MM.1S (cell line): ENCODE measurements around the gene PCED1B.

ENCODE experiments used
- DNase-seq: peaks from one replicate; pipeline ENCODE4 v3.0.0-alpha.2; 2015
- H2AFZ ChIP-seq: fragments of 300-600 bp; sonication (generic); 2 replicates; pipeline ENCODE4 v1.6.0; 2016; ENCODE audit warnings: antibody characterized with exemption, low read length
- H3F3A ChIP-seq: fragments of 300-600 bp; sonication (generic); 2 replicates; pipeline ENCODE4 v1.6.1; 2016; ENCODE audit warnings: mild to moderate bottlenecking, antibody characterized with exemption, low read length, moderate library complexity, mixed read lengths; ENCODE audit not compliant: insufficient read depth
- H3K27ac ChIP-seq: fragments of 300-600 bp; sonication (generic); 2 replicates; pipeline ENCODE4 v1.5.1; 2016; ENCODE audit warnings: mild to moderate bottlenecking, low read length
- H3K27me3 ChIP-seq: fragments of 300-600 bp; sonication (generic); replicated peaks from 2 replicates; pipeline ENCODE4 v1.6.0; 2016; ENCODE audit warnings: low read length; ENCODE audit not compliant: insufficient read depth
- H3K36me3 ChIP-seq: fragments of 300-600 bp; sonication (generic); replicated peaks from 2 replicates; pipeline ENCODE4 v1.6.1; 2016; ENCODE audit warnings: mild to moderate bottlenecking, low read length, mixed read lengths; ENCODE audit not compliant: insufficient read depth
- H3K4me1 ChIP-seq: fragments of 300-600 bp; sonication (generic); 2 replicates; pipeline ENCODE4 v1.6.1; 2016; ENCODE audit warnings: low read length, mixed read lengths
- H3K4me2 ChIP-seq: fragments of 300-600 bp; sonication (generic); 2 replicates; pipeline ENCODE4 v1.6.0; 2016; ENCODE audit warnings: low read depth, low read length
- H3K4me3 ChIP-seq: fragments of 300-600 bp; sonication (generic); 2 replicates; pipeline ENCODE4 v1.5.1; 2016; ENCODE audit warnings: low read length, mixed read lengths
- H3K79me2 ChIP-seq: fragments of 300-600 bp; sonication (generic); 2 replicates; pipeline ENCODE4 v1.6.1; 2016; ENCODE audit warnings: mixed run types, low read length, mixed read lengths
- H3K9ac ChIP-seq: fragments of 300-600 bp; sonication (generic); 2 replicates; pipeline ENCODE4 v1.6.1; 2016; ENCODE audit warnings: low read length, mixed read lengths
- H3K9me2 ChIP-seq: fragments of 300-600 bp; sonication (generic); replicated peaks from 2 replicates; pipeline ENCODE4 v1.6.1; 2016; ENCODE audit warnings: mild to moderate bottlenecking, low read length, mixed read lengths; ENCODE audit not compliant: insufficient read depth
- H3K9me3 ChIP-seq: fragments of 300-600 bp; sonication (generic); replicated peaks from 2 replicates; pipeline ENCODE4 v1.6.1; 2016; ENCODE audit warnings: mild to moderate bottlenecking, low read length, mixed read lengths; ENCODE audit not compliant: insufficient read depth
- H4K20me1 ChIP-seq: fragments of 300-600 bp; sonication (generic); 2 replicates; pipeline ENCODE4 v1.6.1; 2016; ENCODE audit warnings: mild to moderate bottlenecking, low read length, moderate library complexity, mixed read lengths; ENCODE audit not compliant: insufficient read depth
- EZH2 ChIP-seq: fragments of 300-600 bp; sonication (generic); optimal IDR thresholded peaks from 2 replicates; pipeline ENCODE3; 2017; ENCODE audit warnings: low read depth, mild to moderate bottlenecking, antibody characterized with exemption, low read length, mixed read lengths
- EZH2phosphoT487 ChIP-seq: fragments of 300-600 bp; sonication (generic); IDR thresholded peaks from 2 replicates; pipeline ENCODE4 v1.6.1; 2018; ENCODE audit warnings: antibody characterized with exemption, low read length
- TF ChIP-seq, protein P1 (sequence below): fragments of 300-600 bp; sonication (generic); IDR thresholded peaks from 2 replicates; pipeline ENCODE4 v1.5.1; 2016; ENCODE audit warnings: antibody characterized with exemption, low read length, mixed read lengths

PCED1B gene

DNA sequence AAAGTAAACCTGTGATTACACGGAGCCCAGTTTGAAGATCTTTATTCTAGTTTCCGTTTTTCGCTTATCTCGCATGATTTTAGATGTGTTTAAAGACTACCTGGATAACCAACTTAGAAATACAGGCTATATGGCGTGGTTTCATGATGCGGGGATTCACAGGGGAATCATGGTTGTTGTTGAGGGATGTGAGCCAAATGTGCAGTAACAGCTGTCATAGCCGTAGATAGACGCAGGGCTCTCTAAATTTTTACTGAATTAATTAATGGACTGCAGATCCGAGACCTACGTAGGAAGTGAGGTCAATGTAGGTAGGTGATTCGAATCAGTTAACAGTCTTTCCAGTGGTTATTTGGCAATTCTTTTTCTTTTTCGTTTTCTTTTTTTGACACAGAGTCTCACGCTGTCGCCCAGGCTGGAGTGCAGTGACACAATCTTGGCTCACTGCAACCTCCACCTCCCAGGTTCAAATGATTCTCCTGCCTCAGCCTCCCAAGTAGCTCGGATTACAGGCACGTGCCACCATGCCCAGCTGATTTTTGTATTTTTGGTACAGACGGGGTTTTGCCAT, 145.2 kb downstream of the PCED1B start:
- Histone ChIP-seq H3K9ac (no peak overlapping the region), H3K79me2 (no peaks in the 10 kb centered on the region), H3K4me1 (0 out of 2 replicates have a peak, but pooled peaks cover 4% of the 10 kb centered on the region), H3K36me3 (no peaks in the 10 kb centered on the region), H2AFZ (no peak overlapping the region), H3F3A (no peaks in the 10 kb centered on the region), H3K9me2 (no peaks in the 10 kb centered on the region), H3K27ac (no peak overlapping the region), H3K4me3 (no peak overlapping the region), H4K20me1 (no peaks in the 10 kb centered on the region), H3K27me3 (no peaks in the 10 kb centered on the region), H3K9me3 (no peaks in the 10 kb centered on the region), H3K4me2 (no peak overlapping the region)
- DNase-seq: no peak
- TF ChIP-seq EZH2phosphoT487 (no peak), EZH2 (no peak)
- TF ChIP-seq, protein P1, sequence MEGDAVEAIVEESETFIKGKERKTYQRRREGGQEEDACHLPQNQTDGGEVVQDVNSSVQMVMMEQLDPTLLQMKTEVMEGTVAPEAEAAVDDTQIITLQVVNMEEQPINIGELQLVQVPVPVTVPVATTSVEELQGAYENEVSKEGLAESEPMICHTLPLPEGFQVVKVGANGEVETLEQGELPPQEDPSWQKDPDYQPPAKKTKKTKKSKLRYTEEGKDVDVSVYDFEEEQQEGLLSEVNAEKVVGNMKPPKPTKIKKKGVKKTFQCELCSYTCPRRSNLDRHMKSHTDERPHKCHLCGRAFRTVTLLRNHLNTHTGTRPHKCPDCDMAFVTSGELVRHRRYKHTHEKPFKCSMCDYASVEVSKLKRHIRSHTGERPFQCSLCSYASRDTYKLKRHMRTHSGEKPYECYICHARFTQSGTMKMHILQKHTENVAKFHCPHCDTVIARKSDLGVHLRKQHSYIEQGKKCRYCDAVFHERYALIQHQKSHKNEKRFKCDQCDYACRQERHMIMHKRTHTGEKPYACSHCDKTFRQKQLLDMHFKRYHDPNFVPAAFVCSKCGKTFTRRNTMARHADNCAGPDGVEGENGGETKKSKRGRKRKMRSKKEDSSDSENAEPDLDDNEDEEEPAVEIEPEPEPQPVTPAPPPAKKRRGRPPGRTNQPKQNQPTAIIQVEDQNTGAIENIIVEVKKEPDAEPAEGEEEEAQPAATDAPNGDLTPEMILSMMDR: no peak

DNA sequence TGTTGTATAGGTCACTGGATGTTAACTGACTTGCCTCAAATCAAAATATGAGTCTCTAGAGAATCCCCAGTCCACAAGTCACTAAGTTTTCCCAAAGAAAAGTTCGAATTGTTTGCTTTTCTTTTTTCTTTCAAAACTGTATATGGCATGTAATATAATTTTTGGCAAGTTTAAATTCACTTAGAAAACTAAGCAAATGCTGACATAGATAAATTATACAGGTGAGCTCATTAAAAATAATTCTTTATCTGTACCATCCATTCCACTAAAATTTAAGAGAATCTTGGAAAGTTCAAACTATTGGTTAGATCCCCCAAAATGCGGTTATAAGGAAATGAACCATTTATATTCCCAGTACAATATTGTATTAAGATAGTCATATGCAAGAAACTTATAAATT, 145.9 kb downstream of the PCED1B start:
- Histone ChIP-seq H3K27ac (no peak overlapping the region), H3K4me1 (0 out of 2 replicates have a peak, but pooled peaks cover 4% of the 10 kb centered on the region)

DNA sequence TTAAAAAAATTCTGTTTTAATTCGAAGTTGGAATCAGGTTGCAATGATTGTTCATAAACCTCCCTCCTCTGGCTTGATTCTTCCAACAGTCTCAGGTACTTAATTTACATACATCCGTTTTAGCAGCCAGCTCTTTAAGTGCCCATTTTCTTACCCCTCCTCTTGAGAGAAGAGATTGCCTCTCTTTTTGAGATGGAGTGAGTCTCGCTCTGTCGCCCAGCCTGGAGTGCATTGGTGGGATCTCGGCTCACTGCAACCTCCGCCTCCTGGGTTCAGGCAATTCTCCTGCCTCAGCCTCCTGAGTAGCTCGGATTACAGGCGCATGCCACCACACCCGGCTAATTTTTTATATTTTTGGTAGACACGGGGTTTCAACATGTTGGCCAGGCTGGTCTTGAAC, 146.8 kb downstream of the PCED1B start:
- Histone ChIP-seq H3K9ac (no peak overlapping the region), H3K27ac (no peak overlapping the region), H3K27me3 (no peaks in the 10 kb centered on the region), H3K4me1 (0 out of 2 replicates have a peak, but pooled peaks cover 4% of the 10 kb centered on the region), H3K9me3 (no peaks in the 10 kb centered on the region), H2AFZ (no peak overlapping the region), H3K79me2 (no peaks in the 10 kb centered on the region), H3K36me3 (no peaks in the 10 kb centered on the region), H4K20me1 (no peaks in the 10 kb centered on the region), H3F3A (no peaks in the 10 kb centered on the region), H3K4me2 (no peak overlapping the region), H3K9me2 (no peaks in the 10 kb centered on the region), H3K4me3 (no peak overlapping the region)
- TF ChIP-seq EZH2phosphoT487 (no peak), EZH2 (no peak)
- DNase-seq: no peak

More for the DNA sequence above, 145.9 kb downstream of the PCED1B start:
- no peaks in the 10 kb centered on the region for H3K36me3 ChIP-seq
- no peaks in the 10 kb centered on the region for H3K9me2 ChIP-seq
- no peaks in the 10 kb centered on the region for H3K9me3 ChIP-seq
- H3K27me3 ChIP-seq: no peaks in the 10 kb centered on the region
- no peak for TF ChIP-seq EZH2
- TF ChIP-seq, protein P1: no peak
- TF ChIP-seq EZH2phosphoT487: no peak
- H3K4me3 ChIP-seq: no peak overlapping the region
- H2AFZ ChIP-seq: no peak overlapping the region
- H3F3A ChIP-seq: no peaks in the 10 kb centered on the region
- no peaks in the 10 kb centered on the region for H4K20me1 ChIP-seq
- H3K79me2 ChIP-seq: no peaks in the 10 kb centered on the region
- no peak overlapping the region for H3K4me2 ChIP-seq
- no peak for DNase-seq
- H3K9ac ChIP-seq: no peak overlapping the region

DNA sequence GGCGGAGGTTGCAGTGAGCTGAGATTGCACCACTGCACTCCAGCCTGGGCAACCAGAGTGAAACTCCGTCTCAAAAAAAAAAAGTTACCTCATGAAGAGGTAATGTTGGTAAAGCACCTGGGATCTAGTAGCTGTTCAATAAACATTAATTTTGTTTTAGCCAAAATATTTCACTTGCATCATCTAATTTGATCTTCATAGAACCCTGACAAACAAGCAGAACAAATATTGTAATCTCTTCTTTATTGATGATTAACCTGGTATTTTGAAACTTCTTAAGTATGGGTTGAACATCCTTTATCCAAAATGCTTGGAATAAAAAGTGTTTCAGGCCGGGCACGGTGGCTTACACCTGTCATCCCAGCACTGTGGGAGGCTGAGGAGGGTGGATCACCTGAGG, 149.4 kb downstream of the PCED1B start:
- Histone ChIP-seq H3K9me2 (no peaks in the 10 kb centered on the region), H3K4me3 (no peak overlapping the region), H3K27ac (no peak overlapping the region), H3K79me2 (no peaks in the 10 kb centered on the region), H3K4me1 (no peaks in the 10 kb centered on the region), H4K20me1 (no peaks in the 10 kb centered on the region), H3K4me2 (no peak overlapping the region), H3K9me3 (no peaks in the 10 kb centered on the region), H3F3A (no peaks in the 10 kb centered on the region), H3K9ac (no peak overlapping the region), H2AFZ (no peak overlapping the region), H3K36me3 (no peaks in the 10 kb centered on the region), H3K27me3 (no peaks in the 10 kb centered on the region)
- DNase-seq: no peak
- TF ChIP-seq EZH2: no peak
- TF ChIP-seq, protein P1: no peak
- TF ChIP-seq EZH2phosphoT487: no peak
